HEK293 (cell line): ENCODE data around the gene SHISA9.

Source experiments
- CTCF ChIA-PET: fragments of 350-600 bp; formaldehyde crosslinking; extraction: SDS; loops from one replicate; lab custom pipeline; 2021; ENCODE audit warnings: antibody characterized with exemption; lab: Yijun Ruan, JAX
- POLR2A ChIA-PET: fragments of 300-600 bp; formaldehyde crosslinking; extraction: SDS; loops from one replicate; lab custom pipeline; 2020; ENCODE audit warnings: antibody characterized with exemption, inconsistent platforms; lab: Yijun Ruan, JAX
- H3K27ac ChIP-seq: fragments of 200-500 bp; sonication (Bioruptor generic); 2 replicates; pipeline ENCODE4 v1.5.1; 2014; ENCODE audit warnings: low read depth, low read length, control low read depth, inconsistent platforms; ENCODE audit errors: extremely low read depth
- H3K36me3 ChIP-seq, 2 experiments: fragments of 200-500 bp in 1 of 2; sonication (Bioruptor generic) in 1 of 2; 1 replicate in 1 of 2; 2 replicates in 1 of 2; pipeline ENCODE4 v1.5.1; 2014 to 2017; ENCODE audit warnings: inconsistent platforms in 2 of 2, low read length in 2 of 2; ENCODE audit not compliant: control insufficient read depth in 2 of 2, insufficient read depth in 1 of 2
- H3K4me1 ChIP-seq: fragments of 200-500 bp; sonication (Bioruptor generic); 2 replicates; pipeline ENCODE4 v1.5.1; 2014; ENCODE audit warnings: mild to moderate bottlenecking, low read length, inconsistent platforms; ENCODE audit not compliant: control insufficient read depth, insufficient read depth
- H3K4me3 ChIP-seq: 2 replicates; pipeline ENCODE4 v1.5.1; 2011; ENCODE audit warnings: low read depth, mild to moderate bottlenecking, control low read depth, low read length, moderate library complexity
- H3K9me3 ChIP-seq: fragments of 200-500 bp; sonication (Bioruptor generic); 2 replicates; pipeline ENCODE4 v1.5.1; 2014; ENCODE audit warnings: low read depth, low read length, inconsistent platforms; ENCODE audit not compliant: control insufficient read depth, insufficient read depth
- BCL11A ChIP-seq: fragments of 450-650 bp; formaldehyde crosslinking; IDR thresholded peaks from 2 replicates; pipeline ENCODE4 v1.5.1; 2016; ENCODE audit warnings: low read depth, missing biosample characterization, missing genetic modification characterization
- FEZF1 ChIP-seq: fragments of 450-650 bp; formaldehyde crosslinking; IDR thresholded peaks from 2 replicates; pipeline ENCODE4 v1.5.1; 2016; ENCODE audit warnings: missing biosample characterization, missing genetic modification characterization
- OVOL3 ChIP-seq: fragments of 450-650 bp; formaldehyde crosslinking; IDR thresholded peaks from 2 replicates; pipeline ENCODE4 v1.5.1; 2016; ENCODE audit warnings: missing biosample characterization, missing genetic modification characterization
- YY1 ChIP-seq: fragments of 450-650 bp; formaldehyde crosslinking; IDR thresholded peaks from 2 replicates; pipeline ENCODE4 v1.5.1; 2018; ENCODE audit warnings: missing biosample characterization, missing genetic modification characterization
- ZBTB20 ChIP-seq: fragments of 450-650 bp; formaldehyde crosslinking; IDR thresholded peaks from 2 replicates; pipeline ENCODE4 v1.5.1; 2016; ENCODE audit warnings: missing biosample characterization, missing genetic modification characterization
- ZIC2 ChIP-seq: fragments of 450-650 bp; formaldehyde crosslinking; IDR thresholded peaks from 2 replicates; pipeline ENCODE4 v1.5.1; 2016; ENCODE audit warnings: missing biosample characterization, missing genetic modification characterization
- ZNF10 ChIP-seq: fragments of 450-650 bp; formaldehyde crosslinking; IDR thresholded peaks from 2 replicates; pipeline ENCODE4 v1.5.1; 2017; ENCODE audit warnings: missing biosample characterization, missing genetic modification characterization
- ZNF132 ChIP-seq: fragments of 450-650 bp; formaldehyde crosslinking; IDR thresholded peaks from 2 replicates; pipeline ENCODE4 v1.5.1; 2017; ENCODE audit warnings: missing biosample characterization, missing genetic modification characterization, borderline replicate concordance
- ZNF133 ChIP-seq: fragments of 450-650 bp; formaldehyde crosslinking; IDR thresholded peaks from 2 replicates; pipeline ENCODE4 v1.5.1; 2016; ENCODE audit warnings: missing biosample characterization, missing genetic modification characterization
- ZNF23 ChIP-seq: fragments of 450-650 bp; formaldehyde crosslinking; IDR thresholded peaks from 2 replicates; pipeline ENCODE4 v1.5.1; 2016; ENCODE audit warnings: missing biosample characterization, missing genetic modification characterization, borderline replicate concordance
- ZNF24 ChIP-seq: fragments of 450-650 bp; formaldehyde crosslinking; IDR thresholded peaks from 2 replicates; pipeline ENCODE4 v1.5.1; 2016; ENCODE audit warnings: missing biosample characterization, missing genetic modification characterization
- ZNF248 ChIP-seq: fragments of 450-650 bp; formaldehyde crosslinking; IDR thresholded peaks from 2 replicates; pipeline ENCODE4 v1.5.1; 2017; ENCODE audit warnings: missing biosample characterization, missing genetic modification characterization
- ZNF292 ChIP-seq: fragments of 450-650 bp; formaldehyde crosslinking; IDR thresholded peaks from 2 replicates; pipeline ENCODE4 v1.5.1; 2016; ENCODE audit warnings: low read depth, missing biosample characterization, missing genetic modification characterization, borderline replicate concordance
- ZNF366 ChIP-seq: fragments of 450-650 bp; formaldehyde crosslinking; conservative IDR thresholded peaks from 2 replicates; pipeline ENCODE4 v1.5.1; 2016; ENCODE audit warnings: missing biosample characterization, missing genetic modification characterization
- ZNF37A ChIP-seq: fragments of 450-650 bp; IDR thresholded peaks from 2 replicates; pipeline ENCODE4 v1.5.1; 2018; ENCODE audit warnings: missing biosample characterization, missing genetic modification characterization
- ZNF433 ChIP-seq: fragments of 450-650 bp; formaldehyde crosslinking; IDR thresholded peaks from 2 replicates; pipeline ENCODE4 v1.5.1; 2016; ENCODE audit warnings: missing biosample characterization, missing genetic modification characterization, low read depth
- ZNF530 ChIP-seq: fragments of 450-650 bp; formaldehyde crosslinking; IDR thresholded peaks from 2 replicates; pipeline ENCODE4 v1.5.1; 2016; ENCODE audit warnings: low read depth, missing biosample characterization, missing genetic modification characterization
- ZNF571 ChIP-seq: fragments of 450-650 bp; formaldehyde crosslinking; IDR thresholded peaks from 2 replicates; pipeline ENCODE4 v1.5.0; 2017; ENCODE audit warnings: missing biosample characterization, missing genetic modification characterization
- ZNF596 ChIP-seq: fragments of 450-650 bp; IDR thresholded peaks from 2 replicates; pipeline ENCODE4 v1.5.0; 2018; ENCODE audit warnings: missing biosample characterization, mild to moderate bottlenecking, missing genetic modification characterization, moderate library complexity
- ZNF626 ChIP-seq: fragments of 450-650 bp; sonication (Bioruptor Pico); formaldehyde crosslinking; IDR thresholded peaks from 2 replicates; pipeline ENCODE4 v1.5.1; 2018; ENCODE audit warnings: missing biosample characterization, missing genetic modification characterization, inconsistent platforms
- ZNF701 ChIP-seq: fragments of 450-650 bp; formaldehyde crosslinking; IDR thresholded peaks from 2 replicates; pipeline ENCODE4 v1.5.1; 2016; ENCODE audit warnings: missing biosample characterization, missing genetic modification characterization
- ZNF76 ChIP-seq: fragments of 450-650 bp; formaldehyde crosslinking; IDR thresholded peaks from 2 replicates; pipeline ENCODE4; 2016; ENCODE audit warnings: low read depth, missing biosample characterization, missing genetic modification characterization, borderline replicate concordance
- TF ChIP-seq, protein P1 (sequence below): fragments of 450-650 bp; formaldehyde crosslinking; IDR thresholded peaks from 2 replicates; pipeline ENCODE4 v1.5.1; 2016; ENCODE audit warnings: missing biosample characterization, missing genetic modification characterization
- TF ChIP-seq, protein P2 (sequence below): fragments of 450-650 bp; formaldehyde crosslinking; IDR thresholded peaks from 2 replicates; pipeline ENCODE4 v1.5.1; 2017; ENCODE audit warnings: missing biosample characterization, missing genetic modification characterization
- TF ChIP-seq, protein P3 (sequence below): fragments of 450-650 bp; formaldehyde crosslinking; IDR thresholded peaks from 2 replicates; pipeline ENCODE4 v1.5.1; 2016; ENCODE audit warnings: missing biosample characterization, missing genetic modification characterization
- TF ChIP-seq, protein P4 (sequence below): fragments of 450-650 bp; formaldehyde crosslinking; IDR thresholded peaks from 2 replicates; pipeline ENCODE4 v1.5.1; 2016; ENCODE audit warnings: missing biosample characterization, missing genetic modification characterization

Gene SHISA9

DNA sequence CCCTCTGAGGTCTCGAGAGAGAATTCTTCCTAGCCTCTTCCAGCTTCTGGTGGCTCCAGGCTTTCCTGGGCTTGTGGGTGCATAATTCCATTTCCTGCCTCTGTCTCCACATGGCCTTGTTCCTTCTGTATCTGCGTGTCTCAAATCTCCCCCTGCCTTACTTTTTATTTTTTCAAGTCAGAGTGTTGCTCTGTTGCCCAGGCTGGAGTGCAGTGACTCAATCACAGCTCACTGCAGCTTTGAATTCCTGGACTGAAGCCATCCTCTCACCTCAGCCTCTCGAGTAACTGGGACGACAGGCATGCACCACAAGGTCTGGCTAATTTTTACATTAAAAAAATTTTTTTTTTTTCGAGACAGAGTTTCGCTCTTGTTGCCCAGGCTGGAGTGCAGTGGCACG lies 120.6 kb downstream of the SHISA9 start:
- H3K9me3 ChIP-seq: no peaks in the 10 kb centered on the region
- ChIA-PET CTCF (no interaction called here), POLR2A (no interaction called here)
- no peak overlapping the region for H3K27ac ChIP-seq
- no peaks in the 10 kb centered on the region for H3K4me1 ChIP-seq
- H3K36me3 ChIP-seq: no peaks in the 10 kb centered on the region
- H3K4me3 ChIP-seq: no peak overlapping the region
- TF ChIP-seq, protein P1, sequence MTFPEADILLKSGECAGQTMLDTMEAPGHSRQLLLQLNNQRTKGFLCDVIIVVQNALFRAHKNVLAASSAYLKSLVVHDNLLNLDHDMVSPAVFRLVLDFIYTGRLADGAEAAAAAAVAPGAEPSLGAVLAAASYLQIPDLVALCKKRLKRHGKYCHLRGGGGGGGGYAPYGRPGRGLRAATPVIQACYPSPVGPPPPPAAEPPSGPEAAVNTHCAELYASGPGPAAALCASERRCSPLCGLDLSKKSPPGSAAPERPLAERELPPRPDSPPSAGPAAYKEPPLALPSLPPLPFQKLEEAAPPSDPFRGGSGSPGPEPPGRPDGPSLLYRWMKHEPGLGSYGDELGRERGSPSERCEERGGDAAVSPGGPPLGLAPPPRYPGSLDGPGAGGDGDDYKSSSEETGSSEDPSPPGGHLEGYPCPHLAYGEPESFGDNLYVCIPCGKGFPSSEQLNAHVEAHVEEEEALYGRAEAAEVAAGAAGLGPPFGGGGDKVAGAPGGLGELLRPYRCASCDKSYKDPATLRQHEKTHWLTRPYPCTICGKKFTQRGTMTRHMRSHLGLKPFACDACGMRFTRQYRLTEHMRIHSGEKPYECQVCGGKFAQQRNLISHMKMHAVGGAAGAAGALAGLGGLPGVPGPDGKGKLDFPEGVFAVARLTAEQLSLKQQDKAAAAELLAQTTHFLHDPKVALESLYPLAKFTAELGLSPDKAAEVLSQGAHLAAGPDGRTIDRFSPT: no peak
- TF ChIP-seq ZNF76 (tag by site-specific recombination): no peak
- TF ChIP-seq ZNF701 (tag by site-specific recombination): no peak
- no peak for TF ChIP-seq BCL11A
- TF ChIP-seq ZNF433 (tag by site-specific recombination): no peak
- TF ChIP-seq ZNF23 (tag by site-specific recombination): no peak
- TF ChIP-seq ZNF596 (tag by site-specific recombination): no peak
- no peak for TF ChIP-seq ZIC2 (tag by site-specific recombination)
- TF ChIP-seq YY1 (tag by site-specific recombination): no peak
- TF ChIP-seq ZNF37A: no peak
- TF ChIP-seq, protein P2, sequence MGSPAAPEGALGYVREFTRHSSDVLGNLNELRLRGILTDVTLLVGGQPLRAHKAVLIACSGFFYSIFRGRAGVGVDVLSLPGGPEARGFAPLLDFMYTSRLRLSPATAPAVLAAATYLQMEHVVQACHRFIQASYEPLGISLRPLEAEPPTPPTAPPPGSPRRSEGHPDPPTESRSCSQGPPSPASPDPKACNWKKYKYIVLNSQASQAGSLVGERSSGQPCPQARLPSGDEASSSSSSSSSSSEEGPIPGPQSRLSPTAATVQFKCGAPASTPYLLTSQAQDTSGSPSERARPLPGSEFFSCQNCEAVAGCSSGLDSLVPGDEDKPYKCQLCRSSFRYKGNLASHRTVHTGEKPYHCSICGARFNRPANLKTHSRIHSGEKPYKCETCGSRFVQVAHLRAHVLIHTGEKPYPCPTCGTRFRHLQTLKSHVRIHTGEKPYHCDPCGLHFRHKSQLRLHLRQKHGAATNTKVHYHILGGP (tag by site-specific recombination): no peak
- no peak for TF ChIP-seq ZNF133 (tag by site-specific recombination)
- no peak for TF ChIP-seq ZNF366
- TF ChIP-seq, protein P3, sequence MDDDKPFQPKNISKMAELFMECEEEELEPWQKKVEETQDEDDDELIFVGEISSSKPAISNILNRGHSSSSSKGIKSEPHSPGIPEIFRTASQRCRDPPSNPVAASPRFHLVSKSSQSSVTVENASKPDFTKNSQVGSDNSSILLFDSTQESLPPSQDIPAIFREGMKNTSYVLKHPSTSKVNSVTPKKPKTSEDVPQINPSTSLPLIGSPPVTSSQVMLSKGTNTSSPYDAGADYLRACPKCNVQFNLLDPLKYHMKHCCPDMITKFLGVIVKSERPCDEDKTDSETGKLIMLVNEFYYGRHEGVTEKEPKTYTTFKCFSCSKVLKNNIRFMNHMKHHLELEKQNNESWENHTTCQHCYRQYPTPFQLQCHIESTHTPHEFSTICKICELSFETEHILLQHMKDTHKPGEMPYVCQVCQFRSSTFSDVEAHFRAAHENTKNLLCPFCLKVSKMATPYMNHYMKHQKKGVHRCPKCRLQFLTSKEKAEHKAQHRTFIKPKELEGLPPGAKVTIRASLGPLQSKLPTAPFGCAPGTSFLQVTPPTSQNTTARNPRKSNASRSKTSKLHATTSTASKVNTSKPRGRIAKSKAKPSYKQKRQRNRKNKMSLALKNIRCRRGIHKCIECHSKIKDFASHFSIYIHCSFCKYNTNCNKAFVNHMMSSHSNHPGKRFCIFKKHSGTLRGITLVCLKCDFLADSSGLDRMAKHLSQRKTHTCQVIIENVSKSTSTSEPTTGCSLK (tag by site-specific recombination): no peak
- no peak for TF ChIP-seq ZNF626 (tag by site-specific recombination)
- TF ChIP-seq ZNF248 (tag by site-specific recombination): no peak

DNA sequence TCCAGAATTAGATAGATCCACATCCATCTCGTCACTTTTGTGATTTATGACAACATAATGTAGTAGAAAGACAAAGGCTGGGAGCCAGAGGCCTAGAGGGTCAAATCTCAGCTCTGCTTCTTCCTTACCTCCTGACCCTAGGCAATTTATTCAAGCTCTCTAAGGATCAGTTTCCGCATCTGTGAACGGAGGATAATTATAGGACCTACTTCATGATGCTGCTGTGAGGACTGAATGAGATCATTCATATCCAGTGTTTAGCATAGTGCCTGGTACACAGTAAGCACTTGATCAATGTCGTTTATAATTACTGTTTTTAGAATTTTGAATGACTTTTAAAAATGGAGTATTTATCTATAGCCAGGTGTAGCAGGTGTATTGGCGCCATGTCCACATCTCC lies 128.4 kb downstream of the SHISA9 start:
- no peak overlapping the region for H3K27ac ChIP-seq
- no peak for TF ChIP-seq ZNF24
- no peak for TF ChIP-seq OVOL3 (tag by site-specific recombination)
- TF ChIP-seq ZNF10 (tag by site-specific recombination): no peak
- TF ChIP-seq, protein P4, sequence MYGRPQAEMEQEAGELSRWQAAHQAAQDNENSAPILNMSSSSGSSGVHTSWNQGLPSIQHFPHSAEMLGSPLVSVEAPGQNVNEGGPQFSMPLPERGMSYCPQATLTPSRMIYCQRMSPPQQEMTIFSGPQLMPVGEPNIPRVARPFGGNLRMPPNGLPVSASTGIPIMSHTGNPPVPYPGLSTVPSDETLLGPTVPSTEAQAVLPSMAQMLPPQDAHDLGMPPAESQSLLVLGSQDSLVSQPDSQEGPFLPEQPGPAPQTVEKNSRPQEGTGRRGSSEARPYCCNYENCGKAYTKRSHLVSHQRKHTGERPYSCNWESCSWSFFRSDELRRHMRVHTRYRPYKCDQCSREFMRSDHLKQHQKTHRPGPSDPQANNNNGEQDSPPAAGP (tag by site-specific recombination): no peak
- TF ChIP-seq ZNF571 (tag by site-specific recombination): no peak
- no peak for TF ChIP-seq FEZF1 (tag by site-specific recombination)
- TF ChIP-seq ZNF132 (tag by site-specific recombination): no peak
- TF ChIP-seq ZBTB20 (tag by site-specific recombination): no peak
- TF ChIP-seq ZNF530 (tag by site-specific recombination): no peak
- no peak for TF ChIP-seq ZNF292 (tag by site-specific recombination)
- TF ChIP-seq ZNF626 (tag by site-specific recombination): no peak
- no peaks in the 10 kb centered on the region for H3K9me3 ChIP-seq
- ChIA-PET CTCF (no interaction called here), POLR2A (no interaction called here)
- no peaks in the 10 kb centered on the region for H3K36me3 ChIP-seq
- H3K4me1 ChIP-seq: no peaks in the 10 kb centered on the region
- H3K4me3 ChIP-seq: no peak overlapping the region
